ENCODE results near the gene PPFIBP1.

DNA sequence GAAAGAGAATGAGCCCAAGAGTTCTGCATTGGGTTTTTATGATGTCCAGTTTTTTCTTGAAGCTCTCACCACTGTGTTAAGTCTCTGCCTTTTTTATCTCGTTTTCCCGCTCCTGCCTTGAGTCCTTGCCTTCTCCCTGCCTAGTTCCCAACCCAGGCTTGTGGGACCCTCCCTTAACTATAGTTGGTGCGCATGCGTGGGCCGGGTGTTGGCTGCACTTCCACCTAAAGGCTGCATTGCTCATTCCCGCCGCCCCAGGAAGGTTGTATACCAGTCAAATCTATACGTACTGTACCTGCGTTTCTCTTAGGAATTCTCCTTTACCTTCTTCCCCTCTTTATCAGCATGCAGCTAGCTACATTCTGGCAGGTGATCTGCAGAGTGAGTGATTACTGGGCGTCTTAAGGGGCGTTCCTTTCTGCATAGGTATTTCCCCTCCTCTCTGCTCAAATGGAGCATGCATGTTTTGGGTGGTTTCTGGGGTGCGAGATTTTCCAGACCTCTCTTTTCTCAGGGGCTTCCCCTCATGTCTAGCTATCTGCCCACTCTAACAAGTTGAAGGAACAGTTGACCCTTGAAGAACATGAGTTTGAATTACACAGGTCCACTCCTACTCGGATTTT lies 165.7 kb downstream of the PPFIBP1 start:
- TF ChIP-seq, protein P1, sequence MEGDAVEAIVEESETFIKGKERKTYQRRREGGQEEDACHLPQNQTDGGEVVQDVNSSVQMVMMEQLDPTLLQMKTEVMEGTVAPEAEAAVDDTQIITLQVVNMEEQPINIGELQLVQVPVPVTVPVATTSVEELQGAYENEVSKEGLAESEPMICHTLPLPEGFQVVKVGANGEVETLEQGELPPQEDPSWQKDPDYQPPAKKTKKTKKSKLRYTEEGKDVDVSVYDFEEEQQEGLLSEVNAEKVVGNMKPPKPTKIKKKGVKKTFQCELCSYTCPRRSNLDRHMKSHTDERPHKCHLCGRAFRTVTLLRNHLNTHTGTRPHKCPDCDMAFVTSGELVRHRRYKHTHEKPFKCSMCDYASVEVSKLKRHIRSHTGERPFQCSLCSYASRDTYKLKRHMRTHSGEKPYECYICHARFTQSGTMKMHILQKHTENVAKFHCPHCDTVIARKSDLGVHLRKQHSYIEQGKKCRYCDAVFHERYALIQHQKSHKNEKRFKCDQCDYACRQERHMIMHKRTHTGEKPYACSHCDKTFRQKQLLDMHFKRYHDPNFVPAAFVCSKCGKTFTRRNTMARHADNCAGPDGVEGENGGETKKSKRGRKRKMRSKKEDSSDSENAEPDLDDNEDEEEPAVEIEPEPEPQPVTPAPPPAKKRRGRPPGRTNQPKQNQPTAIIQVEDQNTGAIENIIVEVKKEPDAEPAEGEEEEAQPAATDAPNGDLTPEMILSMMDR (IDR thresholded peaks at IDR 0.05) = no peak
- TF ChIP-seq POLR2AphosphoS5 (IDR thresholded peaks at IDR 0.05) = no peak
- no peak for TF ChIP-seq EP300 (IDR thresholded peaks at IDR 0.05)

Measured in suprapubic skin (tissue), 4 donors.